OCI-LY3 (cell line): Measurements from ENCODE around the gene TPCN1.

Experiments
- CTCF ChIP-seq: fragments of 200-600, 300-600 bp; sonication (generic); IDR thresholded peaks from 2 replicates; pipeline ENCODE4 v1.5.1; 2014; ENCODE audit warnings: antibody characterized with exemption, low read length, low read depth
- EZH2phosphoT487 ChIP-seq: fragments of 200-600 bp; shearing (Covaris generic); IDR thresholded peaks from 2 replicates; pipeline ENCODE4 v1.6.1; 2018; ENCODE audit warnings: antibody characterized with exemption, mixed run types, low read depth

- TF ChIP-seq CTCF (no peak), EZH2phosphoT487 (no peak)
Observed at GRCh38 chr12:113277511-113277910, 56.2 kb downstream of the TPCN1 start.
